PFSK-1 (cell line): Measurements from ENCODE around the gene C1orf35.

Experiments
- FOXP2 ChIP-seq: optimal IDR thresholded peaks from 2 replicates; pipeline ENCODE3; 2011; ENCODE audit warnings: borderline replicate concordance, control low read depth, inconsistent platforms; ENCODE audit not compliant: insufficient read depth; ENCODE audit errors: extremely low read length, extremely low read depth
- POLR2AphosphoS5 ChIP-seq: IDR thresholded peaks from 2 replicates; pipeline ENCODE4 v1.6.1; 2012; ENCODE audit warnings: low read depth, mild to moderate bottlenecking, control low read depth, low read length, moderate library complexity
- TF ChIP-seq, protein P1 (sequence below), 2 experiments: IDR thresholded peaks; 2 replicates each; pipeline versions ENCODE4 v1.6.1 to v1.8.0; 2011 to 2012; ENCODE audit warnings: low read depth in 2 of 2, low read length in 2 of 2, control low read depth in 1 of 2, inconsistent platforms in 1 of 2, mild to moderate bottlenecking in 1 of 2, moderate library complexity in 1 of 2; ENCODE audit not compliant: insufficient read depth in 1 of 2

DNA sequence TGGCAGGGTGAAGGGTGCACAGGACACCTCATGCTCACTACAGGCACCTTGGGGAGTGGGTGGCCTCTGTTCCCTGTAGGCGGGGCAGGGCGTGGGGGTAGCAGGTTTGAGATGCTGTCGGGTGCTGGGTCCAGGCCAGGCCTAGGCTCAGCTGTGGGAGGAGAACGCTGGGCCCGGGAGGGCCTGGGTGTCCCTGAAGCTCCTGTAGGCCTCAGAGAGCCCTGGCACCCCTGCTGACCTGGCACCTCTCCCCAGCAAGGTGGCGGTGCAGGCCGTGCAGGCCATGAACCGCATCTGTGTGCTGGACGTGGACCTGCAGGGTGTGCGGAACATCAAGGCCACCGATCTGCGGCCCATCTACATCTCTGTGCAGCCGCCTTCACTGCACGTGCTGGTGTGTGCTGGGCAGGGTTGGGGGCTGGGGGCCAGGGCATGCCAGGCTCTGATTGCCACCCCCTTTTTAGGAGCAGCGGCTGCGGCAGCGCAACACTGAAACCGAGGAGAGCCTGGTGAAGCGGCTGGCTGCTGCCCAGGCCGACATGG is 44.1 kb upstream of the C1orf35 start:
- TF ChIP-seq, protein P1, sequence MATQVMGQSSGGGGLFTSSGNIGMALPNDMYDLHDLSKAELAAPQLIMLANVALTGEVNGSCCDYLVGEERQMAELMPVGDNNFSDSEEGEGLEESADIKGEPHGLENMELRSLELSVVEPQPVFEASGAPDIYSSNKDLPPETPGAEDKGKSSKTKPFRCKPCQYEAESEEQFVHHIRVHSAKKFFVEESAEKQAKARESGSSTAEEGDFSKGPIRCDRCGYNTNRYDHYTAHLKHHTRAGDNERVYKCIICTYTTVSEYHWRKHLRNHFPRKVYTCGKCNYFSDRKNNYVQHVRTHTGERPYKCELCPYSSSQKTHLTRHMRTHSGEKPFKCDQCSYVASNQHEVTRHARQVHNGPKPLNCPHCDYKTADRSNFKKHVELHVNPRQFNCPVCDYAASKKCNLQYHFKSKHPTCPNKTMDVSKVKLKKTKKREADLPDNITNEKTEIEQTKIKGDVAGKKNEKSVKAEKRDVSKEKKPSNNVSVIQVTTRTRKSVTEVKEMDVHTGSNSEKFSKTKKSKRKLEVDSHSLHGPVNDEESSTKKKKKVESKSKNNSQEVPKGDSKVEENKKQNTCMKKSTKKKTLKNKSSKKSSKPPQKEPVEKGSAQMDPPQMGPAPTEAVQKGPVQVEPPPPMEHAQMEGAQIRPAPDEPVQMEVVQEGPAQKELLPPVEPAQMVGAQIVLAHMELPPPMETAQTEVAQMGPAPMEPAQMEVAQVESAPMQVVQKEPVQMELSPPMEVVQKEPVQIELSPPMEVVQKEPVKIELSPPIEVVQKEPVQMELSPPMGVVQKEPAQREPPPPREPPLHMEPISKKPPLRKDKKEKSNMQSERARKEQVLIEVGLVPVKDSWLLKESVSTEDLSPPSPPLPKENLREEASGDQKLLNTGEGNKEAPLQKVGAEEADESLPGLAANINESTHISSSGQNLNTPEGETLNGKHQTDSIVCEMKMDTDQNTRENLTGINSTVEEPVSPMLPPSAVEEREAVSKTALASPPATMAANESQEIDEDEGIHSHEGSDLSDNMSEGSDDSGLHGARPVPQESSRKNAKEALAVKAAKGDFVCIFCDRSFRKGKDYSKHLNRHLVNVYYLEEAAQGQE (IDR thresholded peaks at IDR 0.05; ENCODE audit: insufficient read depth in 1 of 2, low read depth in 2 of 2, low read length in 2 of 2) = no peak
- TF ChIP-seq POLR2AphosphoS5 (no peak), FOXP2 (no peak)
